ENCODE measurements around the gene AMMECR1. TPM values are rescaled to one million over a fixed set of nuclear protein-coding genes. Genes with fewer than 3 reads are reported as not detected.

AMMECR1 gene
- total and polyA plus RNA-seq, 4 donors = 3.5 to 14.0 (median 5.7) TPM

DNA sequence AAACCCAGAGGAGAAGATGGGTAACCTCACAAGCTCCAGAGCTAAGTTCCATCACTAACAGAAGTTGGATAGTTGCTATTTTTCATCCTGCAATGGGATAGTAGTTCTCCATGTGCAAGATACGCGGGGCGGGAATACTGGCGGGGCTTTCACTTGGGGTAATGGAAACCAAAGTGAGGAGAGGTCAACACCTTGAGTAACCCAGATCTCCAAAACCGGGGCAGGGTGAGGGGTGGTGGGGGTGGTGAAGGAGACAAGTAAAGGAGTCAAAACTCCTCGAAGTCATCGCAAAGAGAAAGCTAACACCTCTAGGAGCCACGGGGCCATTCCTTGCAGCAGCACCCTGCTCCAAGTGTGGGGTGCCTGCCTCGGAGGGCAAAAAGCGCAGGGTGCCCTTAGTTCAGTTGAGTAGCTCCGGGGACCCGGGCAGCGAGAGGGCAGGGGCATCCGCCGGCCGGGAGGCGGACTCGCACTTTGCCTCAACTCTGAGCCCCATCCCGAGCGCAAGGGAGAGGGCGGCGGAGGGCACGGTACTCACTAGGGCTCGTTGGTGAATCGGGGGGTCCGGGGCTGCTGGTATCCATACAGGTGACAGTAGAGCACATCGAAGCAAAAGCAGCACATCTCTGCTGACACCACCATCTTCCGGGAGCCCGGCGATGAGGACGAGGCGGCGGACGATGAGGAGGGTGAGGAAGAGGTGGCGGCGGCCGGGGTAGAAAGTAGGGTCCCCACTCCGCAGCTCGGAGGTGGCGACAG, 645 bp downstream of the AMMECR1 start:
- WGBS, 2 donors = 1 to 35% methylated on average over 21 to 40 of the region's 40 CpGs
- TF ChIP-seq, protein P1, sequence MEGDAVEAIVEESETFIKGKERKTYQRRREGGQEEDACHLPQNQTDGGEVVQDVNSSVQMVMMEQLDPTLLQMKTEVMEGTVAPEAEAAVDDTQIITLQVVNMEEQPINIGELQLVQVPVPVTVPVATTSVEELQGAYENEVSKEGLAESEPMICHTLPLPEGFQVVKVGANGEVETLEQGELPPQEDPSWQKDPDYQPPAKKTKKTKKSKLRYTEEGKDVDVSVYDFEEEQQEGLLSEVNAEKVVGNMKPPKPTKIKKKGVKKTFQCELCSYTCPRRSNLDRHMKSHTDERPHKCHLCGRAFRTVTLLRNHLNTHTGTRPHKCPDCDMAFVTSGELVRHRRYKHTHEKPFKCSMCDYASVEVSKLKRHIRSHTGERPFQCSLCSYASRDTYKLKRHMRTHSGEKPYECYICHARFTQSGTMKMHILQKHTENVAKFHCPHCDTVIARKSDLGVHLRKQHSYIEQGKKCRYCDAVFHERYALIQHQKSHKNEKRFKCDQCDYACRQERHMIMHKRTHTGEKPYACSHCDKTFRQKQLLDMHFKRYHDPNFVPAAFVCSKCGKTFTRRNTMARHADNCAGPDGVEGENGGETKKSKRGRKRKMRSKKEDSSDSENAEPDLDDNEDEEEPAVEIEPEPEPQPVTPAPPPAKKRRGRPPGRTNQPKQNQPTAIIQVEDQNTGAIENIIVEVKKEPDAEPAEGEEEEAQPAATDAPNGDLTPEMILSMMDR (IDR thresholded peaks at IDR 0.05; ENCODE audit: control extremely low read depth, extremely low read depth) = no peak
- H3K4me3 ChIP-seq = peak overlapping the region; percentile 76
- peak; percentile 4 for ATAC-seq (ENCODE audit: insufficient read depth, low FRiP score)
- no peaks in the 10 kb centered on the region for H3K4me1 ChIP-seq (ENCODE audit: control insufficient read depth in 5 of 5, insufficient read depth in 5 of 5, low read length in 5 of 5)
- peaks cover 0 to 47% (median 24%) of the 10 kb centered on the region in 3 donors for H3K27me3 ChIP-seq (ENCODE audit: control insufficient read depth in 3 of 3, insufficient read depth in 3 of 3, low read length in 2 of 3)
- peak overlapping the region; percentile 83 to 94 for H3K27ac ChIP-seq (ENCODE audit: low read depth in 1 of 2, low read length in 1 of 2)
- peak in 2 of 3 donors; percentile 13 to 33 for DNase-seq
- peak overlapping the region; percentile 42 to 47 for H3K9ac ChIP-seq (ENCODE audit: insufficient read depth in 1 of 2, low read length in 2 of 2)
- no peaks in the 10 kb centered on the region for H3K36me3 ChIP-seq (ENCODE audit: control insufficient read depth in 4 of 4, insufficient read depth in 4 of 4, low read length in 4 of 4)
- H3K9me3 ChIP-seq (ENCODE audit: control insufficient read depth in 4 of 4, insufficient read depth in 3 of 4, low read length in 3 of 4) = peaks cover 0 to 3% (median 0%) of the 10 kb centered on the region in 4 donors

DNA sequence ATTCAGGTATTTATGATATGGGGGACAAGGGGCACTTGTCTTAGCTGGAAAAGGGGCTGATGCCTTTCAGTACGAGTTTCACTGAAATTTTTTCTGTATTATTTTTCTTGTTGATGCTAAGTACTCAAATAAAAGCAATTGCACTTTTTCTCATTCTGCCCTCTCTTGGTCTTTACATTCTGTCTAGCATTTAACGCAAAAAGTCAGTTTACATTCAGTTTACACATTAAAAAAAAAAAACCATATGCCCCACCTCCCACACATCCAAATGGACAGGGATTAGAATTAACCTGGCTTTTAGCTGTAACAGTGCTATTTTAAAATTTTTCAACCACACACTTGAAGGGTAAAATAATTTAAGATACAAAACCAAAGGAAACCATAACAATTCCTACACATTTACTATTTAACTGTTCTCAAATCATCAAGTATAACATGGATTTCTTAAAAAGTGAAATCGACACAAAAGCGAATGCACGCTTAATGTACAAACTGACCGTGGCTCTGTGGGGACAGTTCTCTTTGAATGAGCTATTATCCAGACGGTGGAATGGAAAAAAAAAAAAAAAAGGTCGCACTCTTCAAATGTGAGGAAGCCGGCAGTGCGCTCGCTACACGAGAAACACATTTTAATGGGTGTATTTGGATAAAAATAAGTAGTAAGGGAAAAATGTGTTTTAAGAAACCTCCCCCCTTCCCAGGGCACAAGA, 1.4 kb downstream of the AMMECR1 start:
- peak in 2 of 3 donors; percentile 18 to 37 for DNase-seq
- H3K9me3 ChIP-seq (ENCODE audit: control insufficient read depth in 4 of 4, insufficient read depth in 3 of 4, low read length in 3 of 4) = peaks cover 0 to 3% (median 0%) of the 10 kb centered on the region in 4 donors

DNA sequence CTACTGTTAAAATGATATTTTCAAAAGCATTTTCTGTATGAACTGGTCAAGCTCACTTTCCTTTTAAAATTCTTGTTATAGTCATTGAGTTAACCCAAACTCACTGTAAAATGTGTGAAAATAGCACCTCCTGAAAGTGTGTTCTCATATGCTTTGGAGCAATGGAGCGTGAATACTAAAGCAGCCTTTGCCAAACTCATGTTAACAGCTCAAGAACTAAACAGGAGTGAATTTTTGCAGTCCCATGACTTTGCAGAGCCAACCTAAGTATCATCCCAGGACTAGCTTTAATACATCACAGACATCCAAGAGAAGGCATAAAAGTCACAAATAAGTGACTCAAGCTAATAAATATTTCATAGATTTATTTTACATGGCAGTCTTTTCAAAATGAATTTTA, 2.3 kb downstream of the AMMECR1 start:
- ATAC-seq (ENCODE audit: insufficient read depth, low FRiP score) (no peak), DNase-seq (no peak)
- no peaks in the 10 kb centered on the region for H3K36me3 ChIP-seq (ENCODE audit: control insufficient read depth in 4 of 4, insufficient read depth in 4 of 4, low read length in 4 of 4)
- 70 to 100% methylated on average over 1 of the region's 1 CpG for WGBS, 2 donors
- H3K4me1 ChIP-seq (ENCODE audit: control insufficient read depth in 5 of 5, insufficient read depth in 5 of 5, low read length in 5 of 5) = peaks cover 0 to 5% (median 0%) of the 10 kb centered on the region in 5 donors
- H3K9me3 ChIP-seq (ENCODE audit: control insufficient read depth in 4 of 4, insufficient read depth in 3 of 4, low read length in 3 of 4) = peaks cover 0 to 3% (median 0%) of the 10 kb centered on the region in 4 donors
- TF ChIP-seq, protein P1 (IDR thresholded peaks at IDR 0.05; ENCODE audit: control extremely low read depth, extremely low read depth) = no peak
- no peak overlapping the region for H3K9ac ChIP-seq (ENCODE audit: insufficient read depth in 1 of 2, low read length in 2 of 2)
- H3K27me3 ChIP-seq (ENCODE audit: control insufficient read depth in 3 of 3, insufficient read depth in 3 of 3, low read length in 2 of 3) = peaks cover 0 to 48% (median 27%) of the 10 kb centered on the region in 3 donors
- H3K27ac ChIP-seq (ENCODE audit: low read depth in 1 of 2, low read length in 1 of 2) = no peak overlapping the region
- H3K4me3 ChIP-seq = no peak overlapping the region

More for the DNA sequence above, 1.4 kb downstream of the AMMECR1 start:
- Histone ChIP-seq H3K4me3 (peak overlapping the region; percentile 76), H3K27me3 (ENCODE audit: control insufficient read depth in 3 of 3, insufficient read depth in 3 of 3, low read length in 2 of 3) (peaks cover 0 to 46% (median 24%) of the 10 kb centered on the region in 3 donors), H3K4me1 (ENCODE audit: control insufficient read depth in 5 of 5, insufficient read depth in 5 of 5, low read length in 5 of 5) (no peaks in the 10 kb centered on the region), H3K36me3 (ENCODE audit: control insufficient read depth in 4 of 4, insufficient read depth in 4 of 4, low read length in 4 of 4) (no peaks in the 10 kb centered on the region), H3K9ac (ENCODE audit: insufficient read depth in 1 of 2, low read length in 2 of 2) (peak overlapping the region in 1 of 2 donors; percentile 47), H3K27ac (ENCODE audit: low read depth in 1 of 2, low read length in 1 of 2) (no peak overlapping the region)
- TF ChIP-seq, protein P1 (IDR thresholded peaks at IDR 0.05; ENCODE audit: control extremely low read depth, extremely low read depth) = no peak
- no peak for ATAC-seq (ENCODE audit: insufficient read depth, low FRiP score)
- 10 to 39% methylated on average over 12 of the region's 12 CpGs for WGBS, 2 donors

Data from lung (tissue), 12 donors.